ENCODE results near the gene KCNH6.

The KCNH6 gene

GRCh38 chr17:63486317-63487013, 36.7 kb upstream of the KCNH6 start:
- no peaks in the 10 kb centered on the region for H4K20me1 ChIP-seq (ENCODE audit: insufficient read depth, low read length, poor library complexity, severe bottlenecking)
- H3K36me3 ChIP-seq (ENCODE audit: insufficient read depth, low read length) = no peaks in the 10 kb centered on the region
- H3K79me2 ChIP-seq (ENCODE audit: insufficient read depth, low read length) = no peaks in the 10 kb centered on the region
- no peaks in the 10 kb centered on the region for H3K9me2 ChIP-seq (replicated peaks; ENCODE audit: low read depth, low read length)
- H3K27me3 ChIP-seq (ENCODE audit: insufficient read depth, low read length, poor library complexity, severe bottlenecking) = no peaks in the 10 kb centered on the region
- H3K4me3 ChIP-seq (ENCODE audit: low read length, poor library complexity, severe bottlenecking) = no peak overlapping the region
- H2AFZ ChIP-seq (ENCODE audit: low read length) = no peak overlapping the region
- H3K9me3 ChIP-seq (ENCODE audit: insufficient read depth, low read depth, low read length) = no peaks in the 10 kb centered on the region
- H3F3A ChIP-seq (ENCODE audit: low read depth) = no peaks in the 10 kb centered on the region
- TF ChIP-seq EZH2phosphoT487 (IDR thresholded peaks at IDR 0.05; ENCODE audit: borderline replicate concordance) (no peak), CTCF (conservative IDR thresholded peaks at IDR 0.05; ENCODE audit: low read length) (no peak)
- no peak overlapping the region for H3K4me2 ChIP-seq (ENCODE audit: low read depth, low read length, poor library complexity, severe bottlenecking)
- H3K4me1 ChIP-seq (ENCODE audit: insufficient read depth, low read length, poor library complexity, severe bottlenecking) = no peaks in the 10 kb centered on the region
- H3K9ac ChIP-seq (ENCODE audit: low read depth, low read length, poor library complexity, severe bottlenecking) = no peak overlapping the region

GRCh38 chr17:63487014-63487339, 36.2 kb upstream of the KCNH6 start:
- Histone ChIP-seq H3K36me3 (ENCODE audit: insufficient read depth, low read length) (no peaks in the 10 kb centered on the region), H3K79me2 (ENCODE audit: insufficient read depth, low read length) (no peaks in the 10 kb centered on the region), H3K27me3 (ENCODE audit: insufficient read depth, low read length, poor library complexity, severe bottlenecking) (no peaks in the 10 kb centered on the region), H3K9me2 (replicated peaks; ENCODE audit: low read depth, low read length) (no peaks in the 10 kb centered on the region), H3K9me3 (ENCODE audit: insufficient read depth, low read depth, low read length) (no peaks in the 10 kb centered on the region), H3K9ac (ENCODE audit: low read depth, low read length, poor library complexity, severe bottlenecking) (no peak overlapping the region), H3F3A (ENCODE audit: low read depth) (no peaks in the 10 kb centered on the region), H3K4me1 (ENCODE audit: insufficient read depth, low read length, poor library complexity, severe bottlenecking) (no peaks in the 10 kb centered on the region), H3K4me2 (ENCODE audit: low read depth, low read length, poor library complexity, severe bottlenecking) (no peak overlapping the region), H2AFZ (ENCODE audit: low read length) (no peak overlapping the region), H3K4me3 (ENCODE audit: low read length, poor library complexity, severe bottlenecking) (no peak overlapping the region), H4K20me1 (ENCODE audit: insufficient read depth, low read length, poor library complexity, severe bottlenecking) (no peaks in the 10 kb centered on the region)
- TF ChIP-seq CTCF (conservative IDR thresholded peaks at IDR 0.05; ENCODE audit: low read length) (no peak), EZH2phosphoT487 (IDR thresholded peaks at IDR 0.05; ENCODE audit: borderline replicate concordance) (no peak)

- Histone ChIP-seq H3K9me3 (ENCODE audit: insufficient read depth, low read depth, low read length) (no peaks in the 10 kb centered on the region), H2AFZ (ENCODE audit: low read length) (no peak overlapping the region), H4K20me1 (ENCODE audit: insufficient read depth, low read length, poor library complexity, severe bottlenecking) (no peaks in the 10 kb centered on the region), H3K9me2 (replicated peaks; ENCODE audit: low read depth, low read length) (no peaks in the 10 kb centered on the region), H3K9ac (ENCODE audit: low read depth, low read length, poor library complexity, severe bottlenecking) (no peak overlapping the region), H3K4me3 (ENCODE audit: low read length, poor library complexity, severe bottlenecking) (no peak overlapping the region), H3K4me2 (ENCODE audit: low read depth, low read length, poor library complexity, severe bottlenecking) (no peak overlapping the region), H3K79me2 (ENCODE audit: insufficient read depth, low read length) (no peaks in the 10 kb centered on the region), H3K4me1 (ENCODE audit: insufficient read depth, low read length, poor library complexity, severe bottlenecking) (no peaks in the 10 kb centered on the region), H3F3A (ENCODE audit: low read depth) (no peaks in the 10 kb centered on the region), H3K36me3 (ENCODE audit: insufficient read depth, low read length) (no peaks in the 10 kb centered on the region), H3K27me3 (ENCODE audit: insufficient read depth, low read length, poor library complexity, severe bottlenecking) (no peaks in the 10 kb centered on the region)
- TF ChIP-seq CTCF (conservative IDR thresholded peaks at IDR 0.05; ENCODE audit: low read length) (no peak), EZH2phosphoT487 (IDR thresholded peaks at IDR 0.05; ENCODE audit: borderline replicate concordance) (no peak)
These were observed 34.3 kb upstream of the KCNH6 start for GRCh38 chr17:63488851-63489250.

Measured in Loucy (cell line).